HG03571 (cell line): ENCODE results near the gene SPOCD1.
A peak's percentile ranks its signal among the peaks of the same experiment; 100 is the strongest.

Source experiments
- ATAC-seq: cut with Tn5 transposase; IDR thresholded peaks from one replicate; pipeline ENCODE4 v1.9.1; 2021; ENCODE audit not compliant: unreplicated experiment

Gene SPOCD1

GRCh38 chr1:31788138-31788824 is 27.5 kb downstream of the SPOCD1 start:
- peak; percentile 57 for ATAC-seq

GRCh38 chr1:31787786-31788137 is 28.1 kb downstream of the SPOCD1 start:
- ATAC-seq: no peak

DNA sequence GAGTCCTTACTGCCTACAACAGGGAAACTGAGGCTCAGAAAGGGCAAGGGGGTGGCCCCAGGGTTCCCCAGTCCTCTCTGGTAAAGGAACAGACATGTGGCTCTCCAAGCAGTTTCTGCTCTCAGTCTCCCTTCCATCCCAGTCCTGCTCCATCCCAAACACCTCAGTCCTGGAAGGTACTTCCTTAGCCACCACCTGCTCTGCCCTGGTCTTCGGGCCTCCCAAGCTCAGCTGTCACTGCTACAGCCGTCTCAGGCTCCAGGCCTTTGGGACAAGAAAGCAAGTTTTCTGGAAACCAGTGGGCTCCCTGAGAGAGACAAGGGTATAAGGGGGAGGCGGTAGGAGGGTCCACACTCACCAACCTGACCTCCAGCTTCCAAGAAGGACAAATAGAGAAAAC is 28.6 kb downstream of the SPOCD1 start:
- ATAC-seq: no peak

GRCh38 chr1:31786366-31787060 is 29.3 kb downstream of the SPOCD1 start:
- ATAC-seq: no peak

GRCh38 chr1:31785947-31786290 is 29.9 kb downstream of the SPOCD1 start:
- ATAC-seq: no peak

DNA sequence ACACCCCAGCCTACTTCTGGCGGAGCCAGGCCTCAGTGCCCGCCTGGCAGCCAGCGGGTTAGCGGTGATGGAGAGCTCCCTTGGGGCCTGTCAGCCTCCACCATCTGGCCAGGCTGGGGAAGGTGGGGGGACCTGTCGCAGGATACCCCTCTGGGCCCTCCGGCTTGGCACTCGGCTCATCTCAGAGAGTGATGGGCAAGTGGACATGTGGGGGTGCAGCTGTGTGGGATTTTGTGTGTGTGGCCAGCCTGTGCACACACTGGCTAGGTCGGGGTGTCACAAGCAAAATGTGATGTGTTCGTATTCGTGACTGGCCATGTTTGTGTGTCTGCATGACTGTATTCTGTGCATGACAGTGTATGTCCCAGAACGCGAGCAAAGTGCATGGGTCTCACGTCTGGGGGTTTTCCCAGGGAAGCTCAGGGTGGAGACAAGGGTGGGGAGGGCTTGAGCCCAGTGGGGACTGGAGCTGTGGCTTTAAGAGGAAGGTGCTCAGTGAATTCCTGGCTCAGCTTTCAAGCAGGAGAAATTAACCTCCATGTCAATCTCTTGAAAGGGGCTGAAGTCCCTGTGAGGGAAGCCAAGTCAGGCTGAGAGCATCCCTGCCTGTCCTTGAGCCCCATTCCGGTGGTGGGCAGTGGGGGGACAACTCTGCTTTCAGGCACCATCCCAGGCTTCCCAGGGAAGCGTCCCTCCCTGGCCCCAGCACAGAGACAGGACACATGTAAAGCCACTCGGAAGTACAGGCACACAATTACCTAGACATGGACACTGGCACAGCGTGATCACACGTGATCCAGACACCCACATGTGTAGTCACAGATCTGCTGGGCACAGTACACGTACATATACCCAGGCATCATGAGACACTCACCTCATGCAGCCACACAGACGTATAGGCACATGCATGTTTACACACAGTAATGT is 30.5 kb downstream of the SPOCD1 start:
- ATAC-seq: no peak

DNA sequence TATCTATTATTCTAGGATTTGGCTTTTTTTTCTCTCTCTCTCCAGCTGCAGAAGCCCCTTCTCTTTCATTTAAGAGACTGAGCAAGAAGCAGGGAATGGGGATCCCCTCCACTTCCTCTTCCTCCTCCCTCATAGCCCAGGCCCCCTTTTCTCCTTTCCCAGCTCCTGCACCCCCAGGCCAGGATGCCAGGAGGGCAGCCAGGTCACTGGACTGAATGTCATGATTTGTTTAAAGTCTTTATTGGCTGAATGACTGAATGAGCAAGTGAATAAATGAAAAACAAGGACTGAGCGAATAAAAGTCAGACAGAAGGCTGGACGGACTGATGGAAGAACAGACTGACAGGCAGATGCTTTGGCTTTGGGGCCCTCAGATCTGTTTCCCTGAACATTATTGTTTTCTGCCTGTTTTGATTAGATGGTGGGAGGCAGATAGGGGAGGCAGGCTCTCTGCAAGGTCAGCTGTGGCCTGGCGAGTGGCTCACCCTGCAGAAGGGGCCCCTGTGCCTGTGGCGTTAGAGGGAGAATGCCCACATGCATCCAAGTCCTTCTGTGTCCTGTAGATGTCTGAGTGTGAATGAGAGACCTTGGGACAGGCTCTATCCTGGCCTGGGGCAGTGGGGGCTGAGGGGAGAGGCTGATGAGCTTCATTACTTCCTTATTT is 31.3 kb downstream of the SPOCD1 start:
- ATAC-seq: no peak

GRCh38 chr1:31783846-31784245 is 32.0 kb downstream of the SPOCD1 start:
- no peak for ATAC-seq

GRCh38 chr1:31782421-31783410 is 33.1 kb downstream of the SPOCD1 start:
- ATAC-seq: no peak

GRCh38 chr1:31781756-31782371 is 34.0 kb downstream of the SPOCD1 start:
- ATAC-seq: no peak

DNA sequence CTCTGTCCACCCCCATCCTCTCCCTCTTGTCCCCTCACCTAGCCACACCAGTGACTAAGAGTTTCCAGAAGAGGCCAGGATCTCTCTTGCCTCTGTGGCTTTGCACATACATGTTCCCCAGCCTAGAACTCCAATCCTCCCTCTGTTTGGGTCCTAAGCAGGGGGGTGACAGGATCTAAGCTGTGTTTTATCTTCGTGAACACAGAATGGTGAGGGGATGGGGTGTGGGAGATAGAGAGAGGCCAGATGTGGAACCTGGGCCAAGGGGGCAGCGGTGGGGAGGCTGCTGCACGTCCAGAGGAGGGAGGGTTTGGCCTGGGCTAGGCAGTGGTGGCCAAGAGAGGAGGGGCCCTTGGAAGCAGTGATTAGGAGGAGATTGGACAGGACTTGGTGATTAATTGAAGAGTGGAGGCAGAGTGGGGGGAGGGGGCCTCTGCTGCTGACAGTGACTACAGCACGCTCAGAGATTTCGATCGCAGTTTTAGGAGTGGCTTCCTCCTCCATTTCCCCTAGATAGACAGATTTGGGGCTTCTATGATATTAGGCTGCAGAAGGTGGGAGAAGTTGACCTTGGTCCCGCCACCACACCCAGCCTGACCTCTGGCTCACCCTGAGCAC is 34.6 kb downstream of the SPOCD1 start:
- ATAC-seq: no peak

GRCh38 chr1:31780632-31781031 is 35.2 kb downstream of the SPOCD1 start:
- no peak for ATAC-seq

DNA sequence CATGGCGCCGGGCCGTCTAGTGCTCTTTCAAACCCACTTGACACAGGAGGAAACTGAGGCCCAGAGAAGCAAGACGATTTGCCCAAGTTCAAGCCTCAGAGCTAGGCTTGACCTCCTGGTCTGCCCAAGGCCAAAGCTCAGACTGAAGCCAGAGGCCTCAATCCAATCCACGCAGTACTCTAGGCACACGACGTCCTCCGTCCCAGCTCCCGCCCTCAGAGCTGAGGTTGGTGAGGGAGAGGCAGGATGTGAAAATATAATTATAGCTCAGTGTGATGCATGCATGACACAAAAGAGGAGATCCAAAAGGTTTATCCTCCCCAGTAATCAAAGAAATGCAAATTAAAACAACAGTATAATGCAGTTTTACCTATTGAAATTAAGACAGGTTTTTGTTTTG is 36.1 kb downstream of the SPOCD1 start:
- no peak for ATAC-seq

GRCh38 chr1:31778763-31779488 is 36.9 kb downstream of the SPOCD1 start:
- no peak for ATAC-seq

DNA sequence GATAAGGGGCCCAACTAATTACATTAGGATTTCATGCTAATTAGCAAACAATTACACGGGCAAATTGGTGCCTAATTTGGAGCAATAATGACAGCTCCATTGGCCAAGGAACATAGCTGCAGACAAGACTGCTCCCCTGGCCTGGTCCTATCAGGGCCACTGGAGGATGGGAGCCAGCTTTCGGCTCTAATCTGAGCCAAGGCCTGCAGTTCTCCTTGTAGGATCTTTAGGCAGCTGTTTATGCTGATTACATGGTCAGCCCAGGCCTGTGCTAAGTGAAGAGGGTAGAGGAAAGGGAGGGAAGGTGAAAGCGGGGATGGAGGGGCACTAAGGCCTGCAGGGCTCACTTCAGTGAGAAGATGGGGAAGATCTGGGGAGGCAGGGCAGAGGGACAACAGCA is 39.3 kb downstream of the SPOCD1 start:
- ATAC-seq: no peak

- no peak for ATAC-seq
Observed at GRCh38 chr1:31776032-31776431, 39.8 kb downstream of the SPOCD1 start.

DNA sequence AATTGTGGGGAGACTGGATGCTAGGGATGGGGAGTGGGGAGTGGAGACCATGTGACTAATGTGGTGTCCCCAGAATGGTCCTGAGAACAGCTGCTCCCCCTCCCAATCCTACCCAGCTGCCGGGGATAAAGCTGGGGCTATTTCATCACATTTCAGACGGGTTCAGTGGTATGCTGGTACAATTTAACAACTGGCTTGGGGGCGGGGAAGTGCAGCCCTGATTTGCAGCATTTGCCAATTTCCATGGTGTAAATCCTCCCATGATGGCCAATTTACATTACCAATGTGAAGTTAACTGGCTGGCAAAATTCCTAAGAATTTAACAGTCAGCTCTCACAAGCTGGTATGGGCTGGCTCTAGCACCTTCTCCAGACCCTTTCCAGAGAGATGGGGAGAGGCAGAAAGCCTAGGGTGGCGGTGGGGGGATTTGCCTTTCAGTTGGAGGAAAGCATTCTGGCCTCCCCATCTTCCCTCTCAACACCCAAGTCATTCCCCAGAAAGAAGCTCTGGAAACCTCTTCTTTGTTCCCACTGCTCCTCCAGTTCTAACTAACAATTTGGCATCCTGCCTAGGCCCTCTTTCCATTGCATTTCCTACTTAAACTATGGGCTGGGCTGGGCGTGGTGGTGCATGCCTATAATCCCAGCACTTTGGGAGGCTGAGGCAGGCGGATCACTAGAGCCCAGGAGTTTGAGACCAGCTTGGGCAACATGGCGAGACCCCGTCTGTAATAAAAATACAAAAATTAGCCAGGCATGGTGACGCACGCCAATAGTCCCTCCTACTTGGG is 40.4 kb downstream of the SPOCD1 start:
- ATAC-seq: no peak

DNA sequence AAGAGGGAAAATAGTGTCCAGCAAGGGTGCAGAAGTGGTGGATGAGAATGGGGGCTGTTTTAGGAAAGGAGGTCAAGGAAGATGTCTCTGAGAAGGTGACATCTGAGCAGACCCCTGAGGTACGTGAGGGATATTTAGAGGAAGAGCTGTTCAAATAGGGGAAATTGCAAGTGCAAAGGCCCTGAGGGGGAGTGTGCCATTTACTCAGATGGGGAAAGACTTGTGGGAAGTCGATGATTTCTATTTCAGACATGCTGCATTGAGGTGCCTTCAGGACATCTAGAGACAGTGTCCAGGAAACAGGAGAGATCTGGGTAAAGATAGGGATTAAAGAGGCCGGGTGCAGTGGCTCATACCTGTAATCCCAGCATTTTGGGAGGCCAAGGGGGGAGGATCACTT is 41.3 kb downstream of the SPOCD1 start:
- ATAC-seq: no peak
